NCI-H345 treated with DMSO at 0.1 percent for 48 hours (cell line): Measurements from ENCODE around the gene CENPB.

Source experiments
- DNase-seq: peaks from one replicate; lab custom pipeline; 2025; ENCODE audit not compliant: unreplicated experiment; lab: John Stamatoyannopoulos, UW

CENPB gene

DNA sequence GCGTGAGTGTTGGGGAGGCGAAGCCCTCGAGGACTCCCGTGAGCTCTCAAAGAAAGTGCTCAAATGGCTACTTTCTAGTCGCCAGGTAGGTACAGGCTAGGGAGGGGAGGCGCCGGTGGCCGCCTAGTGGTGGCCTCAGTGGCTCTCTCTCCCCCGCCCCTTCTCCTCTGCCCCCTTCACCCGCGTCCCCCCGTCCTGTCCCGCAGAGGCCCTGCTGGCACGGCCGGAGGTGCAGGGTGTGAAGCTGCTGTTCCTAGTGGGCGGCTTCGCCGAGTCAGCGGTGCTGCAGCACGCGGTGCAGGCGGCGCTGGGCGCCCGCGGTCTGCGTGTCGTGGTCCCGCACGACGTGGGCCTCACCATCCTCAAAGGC, 35.2 kb downstream of the CENPB start:
- no peak for DNase-seq

DNA sequence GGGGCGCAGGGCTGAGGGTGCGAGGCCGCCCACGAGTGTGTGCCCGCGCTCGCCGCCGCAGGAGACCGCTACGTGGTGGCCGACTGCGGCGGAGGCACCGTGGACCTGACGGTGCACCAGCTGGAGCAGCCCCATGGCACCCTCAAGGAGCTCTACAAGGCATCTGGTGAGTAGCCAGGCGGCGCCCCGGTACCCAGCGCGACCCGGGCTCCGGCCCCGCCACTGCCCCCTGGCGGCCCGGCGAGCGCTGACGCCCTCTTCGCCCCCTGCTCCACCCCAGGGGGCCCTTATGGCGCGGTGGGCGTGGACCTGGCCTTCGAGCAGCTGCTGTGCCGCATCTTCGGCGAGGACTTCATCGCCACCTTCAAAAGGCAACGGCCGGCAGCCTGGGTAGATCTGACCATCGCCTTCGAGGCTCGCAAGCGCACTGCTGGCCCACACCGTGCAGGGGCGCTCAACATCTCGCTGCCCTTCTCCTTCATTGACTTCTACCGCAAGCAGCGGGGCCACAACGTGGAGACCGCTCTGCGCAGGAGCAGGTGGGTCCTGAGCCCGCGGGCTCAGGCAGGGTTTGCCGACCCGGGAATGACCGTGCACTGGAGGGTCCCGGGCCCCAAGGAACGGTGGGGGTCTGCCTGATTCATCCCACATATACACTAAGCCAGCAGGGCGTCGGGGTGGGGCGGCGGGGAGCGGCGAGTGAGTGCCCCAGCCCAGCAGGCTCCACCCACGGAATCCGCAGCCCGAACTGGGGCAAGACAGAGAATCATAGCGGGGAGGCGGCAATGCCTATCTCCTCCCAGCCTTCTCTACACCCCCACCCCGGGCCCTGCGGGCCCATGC, 36.6 kb downstream of the CENPB start:
- DNase-seq = peak; percentile 47

DNA sequence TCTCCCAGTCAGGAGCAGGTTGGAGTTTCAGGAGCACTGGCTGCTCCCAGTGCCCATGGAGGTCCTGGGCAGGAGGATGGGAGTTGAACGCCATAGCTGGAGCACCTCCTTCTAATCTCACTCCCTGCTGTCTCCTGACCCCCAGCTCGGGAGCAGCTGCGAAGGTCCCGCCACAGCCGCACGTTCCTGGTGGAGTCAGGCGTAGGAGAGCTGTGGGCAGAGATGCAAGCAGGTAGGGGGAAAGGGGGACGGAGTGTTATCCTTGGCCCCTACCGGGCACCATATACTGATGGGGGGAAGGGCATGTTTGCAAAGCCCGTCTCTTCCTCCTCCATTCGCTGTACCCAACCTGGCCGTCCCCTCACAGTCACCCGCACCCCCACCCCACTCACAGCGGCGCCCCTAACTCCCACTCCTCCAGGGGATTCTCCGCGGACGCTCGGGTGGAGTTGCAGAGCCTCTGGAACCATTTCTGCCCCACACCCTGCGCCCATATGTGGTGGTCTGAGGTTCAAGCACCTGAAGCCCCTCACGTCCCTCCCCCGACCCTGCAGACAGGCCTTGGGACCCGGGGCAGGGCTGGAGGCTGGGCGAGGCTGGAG, 37.4 kb downstream of the CENPB start:
- DNase-seq = no peak

DNA sequence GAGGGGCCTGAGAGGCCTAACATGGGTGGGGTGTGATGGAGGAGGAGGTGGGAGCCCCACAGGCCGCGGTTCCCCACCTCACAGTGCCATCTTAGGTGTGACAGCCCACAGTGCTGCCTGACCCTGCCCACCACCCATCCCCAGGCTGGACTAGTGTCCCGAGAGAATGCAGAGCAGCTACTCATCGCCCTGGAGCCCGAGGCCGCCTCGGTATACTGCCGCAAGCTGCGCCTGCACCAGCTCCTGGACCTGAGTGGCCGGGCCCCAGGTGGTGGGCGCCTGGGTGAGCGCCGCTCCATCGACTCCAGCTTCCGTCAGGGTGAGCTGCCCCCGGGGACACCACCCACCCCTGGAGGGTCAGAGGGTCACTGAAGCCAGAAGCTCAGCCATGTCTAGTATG, 38.5 kb downstream of the CENPB start:
- DNase-seq = no peak

DNA sequence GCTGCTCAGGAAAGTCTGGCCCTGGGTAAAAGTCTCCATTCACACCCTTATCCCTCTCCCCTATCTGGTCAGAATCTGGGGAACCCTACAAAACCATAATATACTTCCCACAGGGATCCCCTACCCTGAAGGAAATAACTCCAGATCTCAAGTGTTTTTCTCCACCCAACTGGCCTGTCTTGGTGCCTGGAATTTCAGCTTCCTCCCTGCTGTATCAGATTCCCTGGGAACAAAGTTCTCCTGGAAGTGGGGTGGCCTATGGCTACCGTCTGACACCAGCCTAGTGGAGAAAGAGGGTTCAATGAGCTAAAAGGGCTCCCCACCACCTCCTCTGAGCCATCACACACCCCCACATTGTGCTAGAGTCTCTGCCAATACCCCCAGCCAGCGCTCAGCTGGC, 39.1 kb downstream of the CENPB start:
- no peak for DNase-seq

DNA sequence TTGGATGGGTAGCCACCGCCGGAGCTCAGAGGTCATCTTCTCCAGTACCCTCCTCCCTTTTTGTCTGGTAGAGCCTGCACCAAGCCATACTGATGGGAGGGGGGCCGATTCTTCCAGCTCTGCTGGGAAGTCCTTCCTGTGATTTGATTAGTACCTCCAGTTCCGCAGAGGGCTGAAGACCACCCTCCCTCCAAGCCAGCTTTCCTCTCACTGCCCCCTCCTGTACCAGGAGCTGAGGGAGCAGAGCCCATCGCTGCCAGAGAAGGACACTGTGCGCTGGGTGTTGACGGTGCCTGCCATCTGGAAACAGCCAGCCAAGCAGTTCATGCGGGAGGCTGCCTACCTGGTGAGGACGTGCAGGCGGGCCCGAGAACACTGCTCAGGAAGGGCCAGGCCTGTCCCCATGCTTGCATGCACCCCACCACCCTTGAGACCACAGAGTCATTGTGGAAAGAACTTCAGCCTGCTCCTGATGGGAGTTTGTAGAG, 40.8 kb downstream of the CENPB start:
- no peak for DNase-seq

DNA sequence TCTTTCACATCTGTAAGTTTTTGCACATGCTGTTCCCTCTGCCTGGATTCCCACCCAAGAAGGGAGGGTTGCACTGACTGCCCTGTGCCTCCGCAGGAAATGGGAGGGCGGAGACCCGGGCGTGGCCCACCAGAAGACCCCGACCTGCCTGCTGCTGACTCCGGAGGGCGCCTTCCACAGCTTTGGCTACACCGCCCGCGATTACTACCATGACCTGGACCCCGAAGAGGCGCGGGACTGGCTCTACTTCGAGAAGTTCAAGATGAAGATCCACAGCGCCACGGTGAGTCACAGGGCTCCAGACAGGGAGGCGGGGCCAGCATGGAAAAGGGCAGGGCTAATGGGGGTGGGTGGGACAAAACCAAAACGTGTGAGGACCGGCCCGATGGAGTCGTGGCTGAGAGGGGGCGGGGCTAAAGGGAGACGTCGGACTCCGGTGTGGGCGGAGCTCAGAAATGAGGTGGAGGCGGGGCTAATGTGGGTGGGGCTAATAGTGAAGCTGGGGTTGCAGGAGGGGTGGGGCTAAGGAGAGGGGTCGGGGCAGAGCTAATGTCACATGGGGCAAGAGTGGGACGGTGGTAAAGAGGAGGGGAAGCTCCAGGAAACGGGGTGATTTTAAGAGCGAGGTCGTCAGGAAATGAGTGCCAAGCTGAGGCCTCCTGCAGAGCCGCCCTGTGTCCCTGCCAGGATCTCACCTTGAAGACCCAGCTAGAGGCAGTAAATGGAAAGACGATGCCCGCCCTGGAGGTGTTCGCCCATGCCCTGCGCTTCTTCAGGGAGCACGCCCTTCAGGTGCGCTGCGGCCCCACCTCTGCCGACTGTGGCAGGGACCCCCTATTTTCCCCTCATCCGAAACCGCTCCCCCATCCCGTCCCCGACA, 41.5 kb downstream of the CENPB start:
- no peak for DNase-seq

DNA sequence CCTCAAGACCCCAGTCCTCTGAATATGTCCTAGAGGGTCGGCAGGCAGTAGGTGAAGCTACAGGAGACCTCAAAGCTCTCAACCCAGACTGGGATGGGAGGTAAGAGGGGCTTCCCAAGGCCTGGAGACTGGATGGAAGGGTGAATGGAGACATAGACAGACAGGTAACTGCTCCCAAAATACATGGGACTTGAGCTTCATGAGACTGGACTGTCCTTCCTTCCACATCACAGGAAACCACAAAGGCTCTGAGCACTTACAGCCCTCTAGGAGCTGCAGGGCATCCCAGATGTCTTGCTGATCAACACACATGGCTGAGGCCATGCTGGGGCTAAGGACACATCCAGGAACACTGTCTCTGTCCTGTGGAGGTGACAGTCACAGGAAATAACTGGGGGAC, 42.5 kb downstream of the CENPB start:
- DNase-seq = no peak

DNA sequence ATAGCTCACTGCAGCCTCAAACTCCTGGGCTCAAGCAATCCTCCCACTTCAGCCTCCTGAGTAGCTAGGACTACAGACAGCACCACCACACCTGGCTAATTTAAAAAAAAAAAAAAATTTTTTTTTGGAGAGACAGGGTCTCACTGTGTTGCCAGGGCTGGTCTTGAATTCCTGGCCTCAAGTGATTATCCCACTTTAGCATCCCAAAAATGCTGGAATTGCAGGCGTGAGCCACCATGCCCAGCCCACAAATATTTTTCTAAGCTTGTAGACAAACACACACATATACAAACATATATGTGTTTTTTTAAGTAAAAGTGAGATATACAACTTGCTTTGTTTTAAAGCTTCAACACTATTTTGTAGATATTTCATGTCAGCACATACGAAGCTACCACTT, 43.3 kb downstream of the CENPB start:
- no peak for DNase-seq

DNA sequence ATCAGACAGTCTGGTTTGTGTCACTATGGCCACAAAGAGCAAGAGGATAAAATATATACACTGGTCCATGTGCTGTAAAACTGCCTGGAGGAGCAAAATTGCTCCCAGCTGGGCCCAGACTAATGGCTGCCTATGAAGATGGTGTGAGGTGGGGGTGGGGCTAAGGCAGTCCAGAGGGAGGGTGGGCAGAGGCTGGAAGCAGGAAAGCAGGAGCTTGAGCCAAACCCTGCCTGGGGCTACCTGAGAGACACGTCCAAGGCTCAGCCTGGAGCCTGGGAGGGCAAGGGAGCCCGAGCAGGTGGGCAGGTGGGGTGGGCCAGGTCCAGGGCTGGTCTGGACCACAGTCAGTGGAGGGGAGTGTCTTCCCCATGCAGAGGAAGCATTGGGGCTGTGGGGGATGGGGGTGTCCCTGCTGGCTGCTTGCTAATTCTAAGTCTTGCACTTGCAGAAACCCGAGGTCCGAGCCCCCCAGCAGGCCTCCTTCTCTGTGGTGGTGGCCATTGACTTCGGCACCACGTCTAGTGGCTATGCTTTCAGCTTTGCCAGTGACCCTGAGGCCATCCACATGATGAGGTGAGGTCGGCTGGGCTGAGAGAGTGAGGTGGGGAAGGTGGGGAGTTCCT, 44.6 kb downstream of the CENPB start:
- DNase-seq = no peak

DNA sequence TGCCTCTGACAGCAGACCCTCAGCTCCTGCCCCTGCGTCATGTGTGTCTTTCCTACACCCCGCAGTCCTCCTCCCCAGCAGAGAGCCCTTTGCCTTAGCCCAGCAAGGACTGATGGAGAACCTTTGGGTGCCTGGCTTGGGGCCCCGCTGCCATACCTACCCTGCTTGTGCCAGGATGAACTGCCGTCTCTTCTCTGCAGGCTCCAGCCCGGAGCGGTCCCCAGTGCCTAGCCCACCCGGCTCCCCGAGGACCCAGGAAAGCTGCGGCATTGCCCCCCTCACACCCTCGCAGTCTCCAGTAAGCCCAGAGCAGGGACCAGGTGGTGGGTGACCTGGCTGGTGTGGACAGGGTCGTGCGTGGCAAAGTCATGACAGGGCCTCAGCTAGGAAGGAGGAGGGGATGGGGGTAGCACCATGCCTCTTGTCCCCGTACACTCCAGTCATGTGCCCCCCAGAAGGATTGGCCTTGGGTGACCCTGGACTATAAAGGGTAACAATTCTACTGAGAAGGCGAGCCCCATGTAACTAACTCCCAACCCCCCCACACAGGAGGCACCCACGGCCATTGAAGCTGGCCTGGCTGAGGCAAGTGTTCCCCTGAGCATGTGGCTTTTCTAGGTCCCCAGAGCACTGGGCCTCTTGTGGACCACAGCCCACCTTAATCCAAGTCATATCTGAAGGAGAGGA, 45.8 kb downstream of the CENPB start:
- no peak for DNase-seq

DNA sequence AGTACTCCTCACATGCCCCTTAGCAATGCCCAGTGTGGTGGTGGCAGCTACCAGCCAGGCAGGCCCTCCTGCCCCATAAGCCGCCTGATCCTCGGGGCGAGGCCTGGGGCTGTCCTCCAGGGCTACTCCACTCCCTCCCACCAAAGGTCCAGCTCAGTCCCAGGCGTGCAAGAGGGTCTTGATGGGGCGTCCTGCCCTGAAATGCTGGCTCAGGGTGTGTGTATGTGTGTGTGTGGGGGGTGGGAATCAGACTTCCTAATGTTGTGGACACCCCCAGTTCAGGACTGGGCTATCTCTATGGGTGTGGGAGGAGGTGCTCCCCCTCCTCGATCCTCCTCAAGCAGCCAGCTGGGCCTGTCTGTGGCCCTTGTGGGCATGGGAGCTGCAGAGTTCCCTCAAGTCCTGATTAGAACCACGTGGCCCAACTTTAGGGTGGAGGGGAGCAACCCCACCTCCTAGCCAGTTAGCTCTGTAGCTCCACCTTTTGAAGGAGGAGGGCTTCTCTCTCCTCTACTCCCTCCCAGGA, 46.6 kb downstream of the CENPB start:
- no peak for DNase-seq

DNA sequence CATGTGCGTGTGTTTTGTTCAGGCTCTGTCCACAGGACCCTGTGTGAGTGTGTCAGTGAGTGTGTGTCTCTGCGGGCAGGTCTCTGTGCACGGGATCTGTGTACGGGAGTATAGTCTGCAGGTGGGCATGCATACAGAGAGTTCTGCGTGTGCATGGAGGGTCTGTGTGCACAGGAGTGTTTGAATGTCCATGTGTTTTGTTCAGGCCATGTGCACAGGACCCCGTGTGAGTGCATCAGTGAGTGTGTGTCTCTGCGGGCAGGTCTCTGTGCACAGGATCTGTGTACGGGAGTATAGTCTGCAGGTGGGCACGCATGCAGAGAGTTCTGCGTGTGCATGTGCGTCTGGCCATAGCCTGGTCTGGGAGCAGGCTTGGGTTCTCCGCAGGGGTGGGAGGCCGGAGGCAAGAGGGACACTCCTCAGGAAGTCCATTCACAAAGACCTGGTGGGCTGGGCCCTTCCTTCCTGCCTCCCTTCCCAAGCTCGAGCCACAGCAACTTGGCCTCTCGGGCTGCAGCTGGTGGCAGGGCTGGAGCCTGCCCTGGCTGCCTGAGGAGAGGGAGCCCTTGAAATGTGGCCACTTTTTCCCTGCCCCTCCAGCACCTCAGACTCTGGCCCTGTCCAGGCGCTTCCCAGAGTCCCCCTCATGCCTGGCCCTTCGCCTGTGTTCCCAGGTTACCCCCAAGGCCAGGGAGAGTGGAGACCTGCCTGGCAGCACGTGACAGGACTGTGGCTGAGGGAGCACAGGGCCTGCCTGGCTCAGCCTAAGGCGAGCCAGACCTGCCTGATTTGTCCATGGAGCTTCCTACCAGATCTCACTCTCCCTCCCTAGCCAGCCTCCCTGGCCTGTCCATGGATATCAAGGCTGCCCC, 47.2 kb downstream of the CENPB start:
- no peak for DNase-seq

DNA sequence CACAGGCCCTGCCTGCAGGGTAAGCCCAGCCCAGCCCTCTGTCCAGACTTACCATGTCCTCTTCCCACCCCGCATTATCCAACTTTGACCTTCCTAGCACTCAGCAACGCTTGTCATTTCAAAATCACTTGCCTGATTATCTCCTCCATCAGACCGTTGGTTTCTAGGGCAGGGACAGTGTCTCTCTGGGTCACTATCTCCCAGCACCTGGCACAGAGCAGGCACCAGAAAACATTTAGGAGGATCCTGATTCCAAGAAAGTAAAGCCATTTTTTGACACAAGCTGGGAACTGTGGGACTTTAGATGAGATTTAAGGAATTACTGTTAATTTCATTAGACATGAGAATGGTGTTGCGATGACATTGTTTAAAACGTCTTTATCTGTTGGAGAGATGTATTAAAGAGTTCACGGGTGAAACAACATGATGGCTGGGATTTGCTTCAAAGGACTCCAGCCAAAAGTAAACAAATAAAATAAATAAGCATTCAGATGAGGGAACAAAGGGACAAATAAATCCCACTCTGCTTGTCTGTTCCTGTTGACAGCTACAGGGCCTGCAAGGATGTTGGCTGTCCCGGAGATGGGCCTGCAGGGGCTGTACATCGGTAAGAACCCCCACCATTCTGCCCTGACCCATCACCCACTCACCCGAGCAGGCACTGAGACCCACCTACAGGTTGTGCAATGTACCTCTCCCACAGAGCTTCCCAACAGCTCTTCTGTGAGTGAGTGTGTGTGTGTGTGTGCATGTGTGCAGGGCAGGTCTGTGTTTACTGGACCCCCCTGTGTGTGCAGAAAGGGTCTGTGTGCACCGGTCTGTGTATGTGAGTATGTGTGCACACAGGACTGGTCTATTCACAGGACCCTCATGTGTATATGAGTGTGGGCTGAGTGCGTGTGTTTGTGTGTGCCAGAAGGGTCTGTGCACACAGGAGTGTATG, 48.2 kb downstream of the CENPB start:
- no peak for DNase-seq

DNA sequence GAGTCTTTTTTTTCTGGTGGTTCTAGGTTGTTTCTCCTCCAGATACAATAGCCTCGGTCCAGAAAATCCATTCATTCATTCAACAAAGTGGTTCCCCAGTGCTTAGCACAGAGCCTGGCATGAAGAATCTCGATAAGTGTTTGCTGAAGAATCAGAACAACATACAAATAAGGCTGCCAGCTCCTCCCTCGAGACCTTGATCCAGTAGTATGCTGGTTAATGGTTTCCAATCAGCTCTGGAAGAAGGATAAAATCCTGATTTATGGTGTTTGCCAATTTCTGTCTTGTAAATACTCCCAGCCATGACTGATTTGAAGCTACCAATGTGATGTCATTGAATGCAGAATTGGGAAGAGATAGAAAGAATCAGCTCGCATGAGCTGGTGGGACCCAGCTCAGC, 50.8 kb downstream of the CENPB start:
- DNase-seq = no peak

DNA sequence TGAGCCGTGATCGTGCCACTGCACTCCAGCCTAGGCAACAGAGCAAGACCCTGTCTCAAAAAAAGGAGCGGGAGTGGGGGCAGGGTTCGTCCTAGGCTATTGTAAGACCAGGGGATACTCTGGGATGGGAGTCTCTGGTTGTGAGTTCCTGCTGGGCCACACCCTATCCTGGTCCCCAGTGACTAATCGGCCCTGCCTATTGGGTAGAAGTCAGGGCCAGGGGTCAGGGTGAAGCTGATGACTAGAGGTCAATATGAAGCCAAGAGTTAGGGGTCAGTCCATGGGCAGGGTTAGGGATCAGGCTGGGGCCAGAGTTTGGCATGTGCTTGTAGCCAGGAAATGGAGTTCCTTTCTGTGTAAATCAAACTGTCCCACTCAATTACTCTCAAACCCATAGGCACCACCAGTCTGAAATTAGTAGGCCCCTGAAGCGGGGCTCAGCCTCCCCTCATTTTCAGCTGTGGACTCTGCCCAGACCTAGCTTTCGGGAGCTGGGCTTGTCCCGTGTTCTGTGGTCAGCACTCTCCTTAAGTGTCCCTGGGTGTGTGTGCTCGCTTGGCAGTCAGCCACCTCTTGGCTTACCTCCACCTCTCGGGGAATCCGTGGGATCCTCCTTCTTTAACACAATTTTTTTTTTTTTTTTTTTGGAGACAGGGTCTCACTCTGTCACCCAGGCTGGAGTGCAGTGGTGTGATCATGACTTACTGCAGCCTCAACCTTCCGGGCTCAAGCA, 52.3 kb downstream of the CENPB start:
- DNase-seq = no peak
